HG03460 (cell line): ENCODE data around the gene ACSF2.

Source experiments
- ATAC-seq: cut with Tn5 transposase; IDR thresholded peaks from one replicate; pipeline ENCODE4 v1.9.1; 2021; ENCODE audit not compliant: unreplicated experiment

The ACSF2 gene

DNA sequence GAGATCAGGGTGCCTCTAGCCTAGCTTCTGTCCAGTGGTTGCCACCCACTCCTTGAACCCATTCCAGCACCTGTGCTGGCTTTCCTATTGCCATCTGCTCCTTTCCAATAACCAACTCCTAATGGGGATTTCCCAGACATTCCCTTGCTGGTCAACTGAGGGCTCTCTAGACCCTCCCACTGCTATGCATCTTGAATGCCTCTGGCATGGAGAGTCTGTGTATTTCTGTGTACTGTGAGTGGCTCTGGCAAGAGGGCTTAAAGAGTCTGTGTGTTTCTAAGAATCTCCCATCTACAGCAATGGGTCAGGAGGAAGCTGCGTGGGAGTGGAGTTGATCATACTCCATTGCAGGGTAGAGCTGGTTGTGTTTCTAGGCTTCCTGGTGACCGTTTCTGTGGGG, 95.5 kb downstream of the ACSF2 start:
- no peak for ATAC-seq

DNA sequence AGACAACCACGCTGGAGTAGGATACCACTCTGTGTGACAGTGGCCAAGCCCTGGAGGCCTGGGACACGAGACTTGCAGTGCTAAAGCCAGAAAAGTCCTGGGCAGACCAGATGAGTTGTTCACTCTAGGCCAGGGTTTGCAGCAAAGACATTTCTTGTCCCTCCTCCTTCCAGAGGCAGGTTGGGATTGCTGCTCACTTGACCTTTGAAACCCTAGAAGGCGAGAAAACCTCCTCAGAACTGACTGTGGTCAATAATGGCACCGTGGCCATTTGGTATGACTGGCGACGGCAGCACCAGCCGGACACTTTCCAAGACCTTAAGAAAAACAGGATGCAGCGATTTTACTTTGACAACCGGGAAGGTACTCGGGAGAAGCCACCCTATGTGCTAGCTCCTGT, 96.7 kb downstream of the ACSF2 start:
- no peak for ATAC-seq

- ATAC-seq = no peak
These were observed 97.2 kb downstream of the ACSF2 start for GRCh38 chr17:50523208-50523607.
